RWPE1 (cell line): ENCODE results near the gene CRHBP.
"Not testable (repeated sequence)": the region's sequence is repeated elsewhere in the genome, so short reads cannot be mapped to it uniquely, and the experiment has no call there.

Experiments
- CTCF ChIA-PET: fragments of 350-600 bp; sonication (Branson Sonifier 250); formaldehyde crosslinking; extraction: SDS; loops from one replicate; lab custom pipeline; 2021; lab: Yijun Ruan, JAX
- POLR2A ChIA-PET: fragments of 400-600 bp; formaldehyde crosslinking; extraction: SDS; loops from one replicate; lab custom pipeline; 2020; ENCODE audit warnings: antibody characterized with exemption; ENCODE audit not compliant: low non-redundant PET; lab: Yijun Ruan, JAX
- DNase-seq: peaks from one replicate; pipeline ENCODE4 v3.0.0; 2012; ENCODE audit warnings: low spot score
- H3K27ac ChIP-seq: fragments of 450-650 bp; 2 replicates; pipeline ENCODE4 v1.5.1; 2017
- CTCF ChIP-seq: fragments of 450-650 bp; conservative IDR thresholded peaks from 2 replicates; pipeline ENCODE4 v1.5.1; 2017; ENCODE audit warnings: low read depth, mild to moderate bottlenecking

Gene CRHBP

GRCh38 chr5:76990899-76991459 is 38.1 kb downstream of the CRHBP start:
- no peak for DNase-seq
- POLR2A ChIA-PET = no interaction called here
- no peak overlapping the region for H3K27ac ChIP-seq
- CTCF ChIA-PET = no interaction called here
- no peak for TF ChIP-seq CTCF

GRCh38 chr5:76993436-76993835 is 40.6 kb downstream of the CRHBP start:
- CTCF ChIA-PET = interaction anchor here (0.7 kb wide), 1 partner anchor 377 kb away, joined by 3 read pairs; no protein-coding TSS in a partner anchor
- DNase-seq, POLR2A ChIA-PET: not testable (repeated sequence)

GRCh38 chr5:76994337-76994736 is 41.5 kb downstream of the CRHBP start:
- DNase-seq = no peak
- CTCF ChIA-PET = no interaction called here
- POLR2A ChIA-PET = no interaction called here

More at GRCh38 chr5:76993436-76993835, 40.6 kb downstream of the CRHBP start:
- not testable (repeated sequence) for H3K27ac ChIP-seq

GRCh38 chr5:76998251-76998650 is 45.4 kb downstream of the CRHBP start:
- CTCF ChIA-PET = interaction anchor here (0.6 kb wide), 1 partner anchor 1838 kb away, joined by 3 read pairs; no protein-coding TSS in a partner anchor
- POLR2A ChIA-PET, DNase-seq, H3K27ac ChIP-seq: not testable (repeated sequence)

More at GRCh38 chr5:76994337-76994736, 41.5 kb downstream of the CRHBP start:
- no peak for TF ChIP-seq CTCF
- H3K27ac ChIP-seq = no peak overlapping the region

- no peak for TF ChIP-seq CTCF
- CTCF ChIA-PET = interaction anchor here (0.6 kb wide), 2 partner anchors 49 to 944 kb away, joined by 3 read pairs; no protein-coding TSS in a partner anchor
- DNase-seq = peak; percentile 68
- POLR2A ChIA-PET = no interaction called here
- H3K27ac ChIP-seq = no peak overlapping the region
Observed at GRCh38 chr5:76999451-76999850, 46.6 kb downstream of the CRHBP start.

- ChIA-PET POLR2A (no interaction called here), CTCF (interaction anchor here (0.6 kb wide), 1 partner anchor 450 kb away, joined by 3 read pairs; no protein-coding TSS in a partner anchor)
- DNase-seq = no peak
Observed at GRCh38 chr5:77003246-77003645, 50.4 kb downstream of the CRHBP start.

GRCh38 chr5:77006124-77006523 is 53.3 kb downstream of the CRHBP start:
- no peak for DNase-seq
- ChIA-PET CTCF (interaction anchor here (0.7 kb wide), 1 partner anchor 19 kb away, joined by 4 read pairs; no protein-coding TSS in a partner anchor), POLR2A (no interaction called here)
- TF ChIP-seq CTCF = no peak
- no peak overlapping the region for H3K27ac ChIP-seq

More at GRCh38 chr5:77003246-77003645, 50.4 kb downstream of the CRHBP start:
- no peak for TF ChIP-seq CTCF
- H3K27ac ChIP-seq = no peak overlapping the region
